Activated gamma-delta T cell (primary cell): ENCODE data around the gene MFSD11.
"Not testable (repeated sequence)": the region's sequence is repeated elsewhere in the genome, so short reads cannot be mapped to it uniquely, and the experiment has no call there.

Source experiments
- DNase-seq: peaks from one replicate; lab custom pipeline; 2025; lab: John Stamatoyannopoulos, UW
- total RNA-seq, 2 donors: gene quantifications; one replicate each; lab custom pipeline; 2026; lab: John Stamatoyannopoulos, UW

Gene MFSD11
- 41.3 to 46.2 reads per million in 2 donors for total RNA-seq

DNA sequence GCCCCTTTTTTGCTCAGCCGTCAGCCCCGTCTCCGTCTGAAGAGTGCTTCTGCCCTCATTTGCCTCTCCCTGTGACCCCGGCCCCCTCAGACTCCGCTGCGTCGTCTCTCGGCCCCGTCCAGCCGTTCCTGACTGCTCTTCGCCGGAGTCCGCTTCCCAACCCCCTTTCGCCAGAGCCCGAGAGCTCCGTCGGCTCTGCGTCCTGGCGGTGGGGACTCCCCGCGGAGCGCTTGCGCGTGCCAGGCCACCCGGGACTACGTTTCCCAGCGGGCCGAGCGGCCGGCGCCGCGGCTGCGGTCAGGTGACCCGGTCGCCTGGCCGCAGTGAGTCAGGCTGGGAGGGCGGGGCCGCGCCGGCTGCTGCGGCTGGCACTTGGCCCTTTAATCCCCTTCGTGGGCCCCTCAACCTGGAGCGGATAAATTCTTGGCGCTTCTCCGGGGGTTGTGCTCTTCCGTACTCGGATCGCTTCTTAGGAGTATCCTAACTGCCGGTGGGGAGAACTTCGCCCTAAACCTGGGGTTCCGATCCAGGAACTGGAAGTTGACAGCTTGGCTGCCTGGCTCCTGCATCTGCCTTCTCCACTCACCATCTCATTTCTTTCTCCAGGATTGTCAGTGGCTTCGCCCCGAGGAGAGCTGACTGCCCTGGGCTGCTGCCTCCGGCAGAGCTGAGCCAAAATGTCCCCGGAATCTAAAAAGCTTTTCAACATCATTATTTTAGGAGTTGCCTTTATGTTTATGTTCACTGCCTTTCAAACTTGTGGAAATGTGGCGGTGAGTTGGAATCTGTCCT lies at the start of gene MFSD11:
MFSD11 (plus strand) TSS at position 444 of the 792 bp plus-strand sequence; CDS start at position 678, 234 bp downstream.
- peak; percentile 94 for DNase-seq

DNA sequence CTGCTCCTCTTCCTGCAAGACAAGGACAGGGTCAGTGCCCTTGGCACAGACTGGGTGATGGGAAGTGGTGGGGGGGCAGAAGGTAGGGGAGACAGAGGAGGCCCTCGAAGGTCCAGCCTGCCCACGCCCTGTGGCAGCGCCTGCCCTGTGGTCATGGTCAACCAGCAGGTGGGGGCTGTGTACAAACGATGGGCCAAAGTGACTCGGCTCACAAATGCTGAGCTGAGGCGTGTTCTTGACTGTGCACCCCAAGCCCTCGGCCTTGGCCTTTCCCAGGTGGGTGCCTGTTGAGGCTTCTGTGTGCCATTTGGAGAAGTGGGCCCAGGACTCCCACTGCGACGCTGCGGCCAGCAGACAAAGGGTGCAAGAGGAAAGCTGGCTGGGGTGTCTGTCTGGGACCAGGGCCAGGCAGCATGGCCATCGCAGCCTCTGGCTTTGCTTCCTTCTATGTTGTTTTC lies 49.7 kb upstream of the MFSD11 start:
- DNase-seq, result no peak

GRCh38 chr17:76689859-76690258 lies 48.1 kb upstream of the MFSD11 start:
- DNase-seq, result no peak

DNA sequence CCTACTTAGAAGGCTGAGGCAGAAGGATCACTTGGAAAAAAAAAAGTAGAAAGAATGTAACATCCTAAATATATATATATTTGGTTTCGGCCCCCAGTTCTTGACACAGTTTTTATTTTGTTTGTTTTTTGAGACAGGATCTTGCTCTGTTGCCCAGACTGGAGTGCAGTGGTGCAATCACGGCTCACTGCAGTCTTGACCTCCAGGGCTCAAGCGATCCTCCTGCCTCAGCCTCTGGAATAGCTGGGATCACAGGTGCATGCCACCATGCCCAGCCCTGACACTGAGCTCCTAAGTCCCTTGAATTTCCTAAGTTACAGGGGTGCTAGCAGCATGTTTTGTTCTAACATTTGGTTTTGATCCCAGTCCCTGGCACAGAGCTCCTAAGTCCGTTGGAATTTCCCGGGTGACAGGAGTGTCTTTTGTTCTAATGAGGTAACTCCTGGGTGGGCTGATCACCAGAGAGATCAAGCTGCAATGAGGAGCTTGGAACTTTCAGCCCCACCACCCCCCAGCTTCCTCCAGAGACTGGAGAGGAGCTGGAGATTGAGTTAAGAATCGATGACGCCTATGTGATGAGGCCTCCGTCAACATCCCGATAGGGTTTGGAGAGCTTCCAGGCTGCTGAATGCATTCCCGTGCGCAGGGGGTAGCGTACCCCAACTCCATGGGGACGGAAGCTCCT lies 47.2 kb upstream of the MFSD11 start:
- DNase-seq, result no peak

DNA sequence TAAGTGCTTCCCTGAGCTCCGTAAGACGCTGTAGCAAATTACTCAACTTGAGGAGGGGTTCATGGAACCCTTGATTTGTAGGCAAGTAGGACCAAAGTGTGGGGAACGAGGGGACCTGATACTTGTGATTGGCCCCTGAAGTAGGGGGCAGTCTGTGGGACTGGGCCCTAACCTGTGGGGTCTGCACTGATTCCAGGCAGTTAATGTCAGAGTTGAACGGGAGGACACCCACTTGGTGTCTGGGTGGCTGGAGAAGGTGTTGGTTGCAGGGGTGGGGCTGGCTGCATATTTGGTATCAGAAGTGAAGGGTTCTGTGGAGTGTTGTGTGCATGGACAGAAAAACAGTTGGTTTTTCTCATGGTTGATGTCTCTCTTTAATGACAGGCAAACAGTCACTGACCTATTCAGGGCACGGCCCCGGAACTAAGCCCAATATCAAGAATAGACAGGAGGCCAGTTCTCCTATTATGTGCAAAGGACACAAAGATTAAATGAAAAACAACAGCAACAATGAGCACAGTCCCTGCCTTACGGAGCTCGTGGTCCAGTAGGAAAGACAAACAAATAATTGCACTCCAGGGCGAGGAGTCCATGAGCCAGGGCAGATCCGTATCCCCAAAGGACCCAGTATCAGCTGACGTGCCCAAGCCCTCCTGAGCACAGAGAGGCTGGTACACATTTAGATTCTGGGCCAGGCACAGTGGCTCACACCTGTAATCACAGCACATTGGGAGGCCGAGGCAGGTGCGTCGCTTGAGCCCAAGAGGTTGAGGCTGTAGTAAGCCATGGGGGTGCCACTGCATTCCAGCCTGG lies 46.3 kb upstream of the MFSD11 start:
- no peak for DNase-seq

- DNase-seq, result no peak
Observed at GRCh38 chr17:76695059-76695831, 42.7 kb upstream of the MFSD11 start.

DNA sequence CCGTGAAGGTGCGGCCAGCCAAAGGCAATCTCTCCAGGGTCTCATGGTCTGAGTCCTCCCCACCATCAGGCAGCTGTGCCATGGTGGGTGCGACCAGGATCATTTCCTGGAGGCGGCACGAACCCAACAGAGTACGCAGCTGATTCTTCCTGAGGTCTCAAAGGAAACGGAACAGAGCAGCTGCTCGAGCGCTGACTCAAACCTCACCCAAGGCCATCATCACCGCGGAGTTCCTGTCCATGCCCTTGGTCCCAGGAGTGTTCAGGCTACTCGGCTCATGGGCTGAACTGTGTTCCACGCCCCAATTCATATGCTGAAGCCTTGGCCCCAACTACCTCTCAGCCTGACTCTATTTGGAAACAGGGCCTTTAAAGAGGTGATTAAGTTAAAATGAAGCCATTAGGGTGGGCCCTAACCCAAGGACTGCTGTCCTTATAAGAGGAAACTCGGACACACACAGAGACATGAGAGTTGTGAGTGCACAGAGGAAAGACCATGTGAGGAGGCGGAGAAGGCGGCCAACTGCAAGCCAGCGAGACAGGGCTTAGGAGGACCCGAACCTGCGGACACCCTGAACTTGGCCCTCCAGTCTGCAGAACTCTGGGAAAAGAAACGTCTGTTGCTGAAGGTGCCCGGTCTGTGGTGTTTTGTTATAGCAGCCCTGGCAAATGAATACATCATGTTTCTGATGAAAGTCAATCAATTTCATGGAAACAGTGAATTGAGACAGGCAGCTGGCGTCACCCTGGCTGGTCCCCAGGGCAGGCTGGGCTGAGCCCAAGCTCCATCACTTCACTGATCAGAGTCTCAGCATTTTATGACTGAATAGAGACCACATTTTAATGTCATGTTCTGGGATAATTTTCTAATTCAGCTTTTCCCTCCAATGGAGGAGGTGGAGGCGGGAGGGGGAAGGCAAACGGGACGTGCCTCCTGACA lies 40.9 kb upstream of the MFSD11 start:
- DNase-seq, result no peak

- no peak for DNase-seq
Observed at GRCh38 chr17:76697702-76698465, 40.0 kb upstream of the MFSD11 start.

- DNase-seq, result not testable (repeated sequence)
Observed at GRCh38 chr17:76698466-76698977, 39.4 kb upstream of the MFSD11 start.

DNA sequence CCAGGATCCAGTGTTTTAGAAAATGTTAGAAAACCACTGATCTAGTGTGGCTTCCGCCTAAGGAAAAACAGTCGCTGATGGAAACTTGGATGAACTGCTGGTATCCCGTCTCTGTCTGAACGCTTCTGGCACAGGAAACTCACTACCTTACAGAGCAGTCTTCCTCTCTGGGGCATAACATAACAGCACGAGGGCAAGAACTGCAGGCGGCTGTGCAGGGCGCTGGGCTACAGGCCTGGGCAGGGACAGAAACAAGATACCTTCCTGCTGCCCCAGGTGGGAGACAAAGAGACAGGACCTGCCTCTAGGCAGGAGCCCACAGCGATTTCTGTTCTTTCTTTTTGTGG lies 37.7 kb upstream of the MFSD11 start:
- no peak for DNase-seq

- DNase-seq, result no peak
Observed at GRCh38 chr17:76700617-76701470, 37.1 kb upstream of the MFSD11 start.

DNA sequence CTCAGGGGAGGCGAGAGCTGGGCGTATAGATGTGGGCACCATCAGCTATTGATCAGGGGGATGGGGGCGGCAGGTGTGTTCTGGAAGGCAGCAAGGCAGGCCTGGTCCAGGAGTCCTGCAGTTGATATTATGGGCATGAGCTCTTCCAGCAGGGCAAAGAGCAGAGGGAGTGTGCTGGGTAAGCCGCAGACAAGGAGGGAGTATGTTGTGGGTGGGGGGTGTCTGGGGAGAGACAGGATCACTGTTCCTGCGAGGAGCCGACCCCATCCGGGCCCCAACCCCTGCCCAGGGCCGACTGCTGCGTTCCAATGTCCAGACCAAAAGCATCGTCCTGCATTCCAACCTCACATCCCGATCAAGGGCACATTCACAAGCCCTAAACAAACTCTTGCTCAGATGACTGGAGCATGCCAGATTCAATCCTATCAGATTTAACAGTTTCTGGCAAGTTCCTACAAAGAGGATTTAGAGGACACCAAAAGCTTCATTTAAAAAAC lies 36.4 kb upstream of the MFSD11 start:
- no peak for DNase-seq

DNA sequence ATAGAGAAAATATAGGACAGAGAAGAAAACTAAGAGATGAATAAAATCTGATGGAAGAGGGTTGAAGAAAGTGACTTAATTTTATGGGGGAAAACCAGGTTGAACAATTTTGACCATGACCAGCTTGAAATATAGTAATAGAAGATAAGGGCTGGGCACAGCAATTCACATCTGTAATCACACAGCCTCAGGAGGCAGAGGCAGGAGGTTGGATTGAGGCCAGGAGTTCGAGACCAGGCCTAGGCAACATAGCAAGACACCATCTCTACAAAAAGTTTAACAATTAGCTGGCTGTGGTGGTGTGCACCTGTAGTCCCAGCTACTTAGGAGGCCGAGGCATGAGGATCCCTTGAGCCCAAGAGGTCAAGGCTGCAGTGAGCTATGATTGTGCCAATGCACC lies 35.8 kb upstream of the MFSD11 start:
- no peak for DNase-seq

- DNase-seq, result no peak
Observed at GRCh38 chr17:76702941-76703637, 34.8 kb upstream of the MFSD11 start.

DNA sequence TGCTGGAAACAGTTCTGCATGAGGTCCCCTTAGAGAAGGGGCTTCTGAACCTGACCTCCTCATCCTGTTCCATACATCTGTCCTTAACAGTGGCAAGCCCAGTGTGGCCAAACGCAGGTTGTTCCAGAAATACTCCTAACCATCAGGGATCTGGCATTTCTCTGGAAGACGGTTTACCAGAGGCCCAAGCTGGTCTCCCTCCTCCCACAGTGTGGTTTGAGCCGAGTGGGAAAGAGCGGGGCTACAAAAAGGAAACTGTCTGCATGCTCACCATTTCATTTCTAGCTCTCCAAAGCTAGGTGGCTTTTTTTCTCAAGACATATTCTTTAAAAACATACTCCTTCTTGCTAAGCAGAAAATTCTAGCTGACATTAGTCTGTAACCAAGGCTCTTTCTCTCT lies 33.1 kb upstream of the MFSD11 start:
- no peak for DNase-seq

GRCh38 chr17:76706817-76707216 lies 31.1 kb upstream of the MFSD11 start:
- DNase-seq, result no peak

DNA sequence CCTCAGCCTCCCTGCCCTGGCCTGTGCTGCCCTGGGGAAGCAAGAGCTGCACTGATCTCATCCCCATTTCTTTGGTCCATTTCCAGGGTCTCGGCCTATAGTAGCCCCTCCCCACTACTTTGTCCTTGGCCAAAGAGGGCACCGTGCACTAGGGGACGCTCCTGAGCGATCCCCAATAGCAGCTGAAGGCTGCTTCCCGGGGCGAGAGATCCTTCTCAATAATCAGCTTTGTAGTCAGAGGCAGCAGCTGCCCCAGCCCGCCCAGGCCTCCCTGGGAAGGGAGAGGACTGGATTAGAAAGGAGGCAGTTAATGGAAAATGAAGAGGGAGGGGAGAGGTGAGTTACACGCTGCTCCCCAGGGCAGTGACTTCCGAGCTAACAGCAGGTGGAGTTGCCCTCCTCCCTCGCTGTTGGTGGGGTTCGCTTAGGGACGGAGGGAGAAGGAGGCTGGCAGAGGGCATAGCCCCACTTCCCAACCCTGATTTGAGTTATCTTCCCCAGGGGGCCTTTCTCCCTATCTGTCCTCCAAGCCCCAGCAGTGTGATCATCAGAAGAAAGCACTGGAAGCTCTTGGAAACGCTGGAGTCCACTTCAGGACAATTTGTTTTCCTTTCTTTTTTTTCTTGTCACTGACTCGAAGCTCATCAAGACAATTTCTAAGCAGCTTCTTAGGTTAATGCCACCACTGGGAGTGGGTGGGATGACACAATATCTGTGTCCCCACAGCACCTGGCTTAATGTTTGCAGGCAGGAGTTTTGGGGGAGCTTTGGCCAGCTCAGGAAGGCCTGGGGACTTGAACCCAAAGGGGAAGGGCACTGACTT lies 29.7 kb upstream of the MFSD11 start:
- no peak for DNase-seq
